Measurements from ENCODE around the gene SATB1.
"Not testable (repeated sequence)": the region's sequence is repeated elsewhere in the genome, so short reads cannot be mapped to it uniquely, and the experiment has no call there.

Gene SATB1

DNA sequence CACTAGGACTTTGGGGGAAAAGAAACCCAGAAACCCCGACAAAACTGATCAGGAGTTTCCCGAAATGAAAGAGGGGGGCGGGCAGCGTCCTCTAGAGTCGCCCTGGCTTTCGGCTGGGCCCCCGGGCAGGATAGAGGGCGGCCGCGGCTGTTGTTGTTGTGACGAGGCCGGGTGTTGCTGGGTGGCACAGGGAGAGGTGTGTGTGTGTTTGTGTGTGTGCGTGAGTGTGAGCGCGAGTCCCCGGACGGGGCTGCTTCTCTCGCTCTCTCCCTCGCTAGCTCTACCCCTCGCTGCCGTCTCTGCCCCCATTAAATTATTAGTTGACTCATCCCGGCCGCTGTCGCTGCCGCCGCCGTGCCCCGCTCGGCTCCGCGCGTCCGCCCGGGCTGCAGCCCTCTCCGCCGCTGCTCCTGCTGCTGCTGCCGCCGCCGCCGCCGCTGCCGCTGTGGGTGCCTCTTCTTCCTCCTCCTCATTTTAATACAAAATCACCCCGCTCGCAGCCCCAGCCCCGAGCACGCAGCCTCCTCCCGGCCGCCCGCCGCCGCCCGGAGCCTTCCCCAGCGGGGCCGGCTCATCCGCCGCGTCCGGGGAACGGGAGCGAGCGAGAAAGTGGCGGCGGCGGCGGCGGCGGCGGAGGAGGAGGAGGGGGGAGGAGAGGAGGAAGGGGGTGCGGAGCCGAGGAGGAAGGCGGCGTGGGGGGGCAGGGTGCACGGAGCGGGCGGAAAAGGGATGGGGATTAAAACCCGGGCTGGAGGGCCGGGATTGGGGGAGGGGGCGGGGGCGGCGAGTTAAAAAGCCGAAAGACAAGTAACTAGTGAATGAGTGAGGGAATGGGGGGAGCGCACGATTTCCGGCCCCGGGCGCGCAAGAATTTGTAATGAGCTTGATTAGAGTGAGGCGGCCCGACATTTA lies at the start of gene SATB1:
TSS of gene SATB1 (minus strand) at position 611 of the 912 bp plus-strand sequence. CDS start 4,372 bp downstream, outside the sequence.
- peak; percentile 48 for DNase-seq (ENCODE audit: low read depth)

DNA sequence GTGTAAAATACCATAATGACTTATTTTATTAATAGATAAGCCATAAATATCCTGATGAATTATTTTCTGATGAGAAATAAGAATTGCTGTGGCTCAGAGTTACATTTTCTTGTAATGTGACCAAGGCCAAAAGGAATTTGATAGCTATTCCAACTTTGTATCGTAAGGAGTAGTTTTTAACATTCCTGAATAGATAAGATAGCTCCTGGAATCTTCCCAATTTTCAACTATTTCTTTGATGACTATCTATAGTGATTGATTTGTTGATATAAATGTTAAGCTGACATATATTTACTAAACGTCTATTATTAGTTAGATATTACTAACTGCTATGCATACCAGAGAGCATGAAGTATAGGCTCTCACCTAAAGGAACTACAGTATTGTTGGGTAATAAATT lies 49.1 kb upstream of the SATB1 start:
- DNase-seq (ENCODE audit: low read depth) = no peak

DNA sequence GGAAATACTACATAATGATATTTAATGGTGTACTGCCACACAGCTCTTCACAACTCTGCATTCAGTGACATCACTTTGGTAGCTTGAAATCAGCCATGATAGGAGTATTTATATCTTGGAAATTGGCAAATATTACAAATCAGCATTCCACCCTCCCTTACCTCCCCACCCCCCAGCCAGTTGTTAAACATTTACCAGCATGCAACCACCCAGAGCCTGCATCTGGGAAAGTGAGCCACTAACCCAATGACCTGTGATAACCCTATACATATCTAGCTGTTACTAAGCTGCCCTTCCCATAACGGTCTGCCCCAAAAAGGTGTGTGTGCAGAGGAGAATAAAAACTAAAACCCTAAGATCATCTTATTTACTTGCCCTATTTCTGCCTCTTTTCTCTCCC lies 44.6 kb upstream of the SATB1 start:
- no peak for DNase-seq (ENCODE audit: low read depth)

DNA sequence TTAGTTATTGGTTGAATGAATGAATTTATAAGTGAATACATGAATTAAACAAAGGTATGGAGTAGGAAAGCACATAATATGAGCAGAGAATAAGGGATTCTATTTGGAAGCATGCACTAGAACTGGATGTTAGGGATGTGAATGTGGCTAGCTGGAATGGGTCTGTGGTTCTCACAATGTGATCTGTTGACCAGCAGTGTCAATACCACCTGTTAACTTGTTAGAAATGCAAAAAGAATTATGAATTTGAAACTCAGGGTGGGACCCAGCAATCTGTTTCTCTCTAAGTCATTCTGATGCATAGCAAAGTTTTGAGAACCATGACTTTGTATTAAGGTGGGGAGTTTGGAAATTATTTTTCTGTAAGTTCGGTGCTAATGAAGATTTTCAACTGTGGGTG lies 41.0 kb upstream of the SATB1 start:
- DNase-seq (ENCODE audit: low read depth) = no peak

DNA sequence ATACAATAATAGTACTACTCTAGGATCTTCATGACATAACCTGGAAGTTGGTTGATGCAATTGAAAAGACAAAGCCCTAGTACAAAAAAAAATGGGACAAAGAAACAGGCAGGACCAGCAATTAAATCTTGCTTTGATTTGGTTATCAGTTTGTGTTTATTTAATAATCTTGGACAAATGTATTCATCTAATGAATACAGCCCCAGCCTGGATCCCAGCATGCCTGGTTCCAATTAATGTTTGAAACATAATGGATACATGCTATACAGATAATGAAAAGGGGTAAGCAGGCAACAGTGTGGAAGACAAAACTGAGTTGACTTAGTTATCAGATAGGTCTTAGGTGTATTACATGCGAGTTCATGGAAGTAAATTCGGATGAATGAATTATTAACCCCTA lies 29.6 kb upstream of the SATB1 start:
- DNase-seq (ENCODE audit: low read depth) = no peak

DNA sequence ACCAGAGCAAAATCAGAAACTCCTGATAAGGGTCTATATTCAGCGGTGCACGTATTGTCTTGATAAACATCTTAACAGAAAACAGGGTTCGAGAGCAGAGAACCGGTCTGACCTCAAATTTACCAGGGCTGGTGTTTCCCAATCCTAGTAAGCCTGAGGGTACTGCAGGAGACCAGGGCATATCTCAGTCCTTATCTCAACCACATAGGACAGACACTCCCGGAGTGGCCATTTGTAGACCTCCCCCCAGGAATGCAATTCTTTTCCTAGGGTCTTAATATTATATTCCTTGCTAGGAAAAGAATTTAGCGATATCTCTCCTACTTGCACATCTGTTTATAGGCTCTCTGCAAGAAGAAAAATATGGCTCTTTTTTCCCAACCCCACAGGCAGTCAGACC lies 24.5 kb upstream of the SATB1 start:
- DNase-seq (ENCODE audit: low read depth) = not testable (repeated sequence)

DNA sequence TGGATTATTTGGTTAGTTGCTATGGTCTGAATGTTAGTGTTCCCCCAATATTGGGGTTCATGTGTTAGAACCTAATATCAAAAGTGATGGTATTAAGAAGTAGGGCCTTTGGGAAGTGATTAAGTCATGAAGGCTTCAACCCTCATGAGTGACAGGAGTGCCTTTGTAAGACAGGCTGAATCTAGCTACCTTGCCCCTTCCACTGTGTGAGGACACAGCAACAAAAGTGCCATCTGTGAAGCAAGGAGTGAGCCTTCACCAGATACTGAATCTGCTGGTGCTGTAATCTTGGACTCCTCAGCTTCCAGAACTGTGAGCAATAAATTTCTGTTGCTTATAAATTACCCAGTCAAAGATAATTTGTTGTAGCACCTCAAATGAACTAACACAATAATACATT lies 22.6 kb upstream of the SATB1 start:
- no peak for DNase-seq (ENCODE audit: low read depth)

DNA sequence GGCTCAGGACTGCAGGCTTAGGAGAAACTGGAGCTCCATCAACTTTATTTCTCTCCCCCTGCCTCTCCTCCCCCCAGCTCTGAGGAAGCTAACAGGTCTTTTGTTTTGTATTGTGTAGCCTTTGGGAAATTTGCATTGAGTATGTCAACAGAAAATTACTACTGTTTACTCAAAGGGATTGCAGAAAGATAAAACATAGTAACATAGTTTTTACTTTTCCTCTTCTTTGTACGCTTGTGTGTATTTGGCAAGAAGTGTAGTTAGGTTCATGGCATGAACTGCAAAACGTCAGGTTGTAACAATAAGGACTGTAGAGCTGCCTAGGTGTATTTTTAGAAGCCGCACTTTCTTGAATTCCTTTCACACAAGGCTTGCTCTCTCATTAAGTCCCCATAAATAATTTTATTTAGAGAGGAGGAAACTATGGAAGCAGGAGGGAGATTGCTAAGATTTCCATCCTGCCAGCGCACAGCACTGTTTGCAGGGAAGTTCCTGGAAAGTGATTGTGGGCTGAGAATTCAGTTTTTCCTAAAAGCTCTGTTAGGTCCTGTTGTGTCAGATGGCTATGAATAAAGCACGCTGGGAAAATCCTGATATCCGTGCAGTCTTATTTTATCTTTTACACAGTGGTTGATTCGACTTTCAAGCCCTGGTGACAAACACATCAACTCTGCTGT lies 21.1 kb upstream of the SATB1 start:
- no peak for DNase-seq (ENCODE audit: low read depth)

DNA sequence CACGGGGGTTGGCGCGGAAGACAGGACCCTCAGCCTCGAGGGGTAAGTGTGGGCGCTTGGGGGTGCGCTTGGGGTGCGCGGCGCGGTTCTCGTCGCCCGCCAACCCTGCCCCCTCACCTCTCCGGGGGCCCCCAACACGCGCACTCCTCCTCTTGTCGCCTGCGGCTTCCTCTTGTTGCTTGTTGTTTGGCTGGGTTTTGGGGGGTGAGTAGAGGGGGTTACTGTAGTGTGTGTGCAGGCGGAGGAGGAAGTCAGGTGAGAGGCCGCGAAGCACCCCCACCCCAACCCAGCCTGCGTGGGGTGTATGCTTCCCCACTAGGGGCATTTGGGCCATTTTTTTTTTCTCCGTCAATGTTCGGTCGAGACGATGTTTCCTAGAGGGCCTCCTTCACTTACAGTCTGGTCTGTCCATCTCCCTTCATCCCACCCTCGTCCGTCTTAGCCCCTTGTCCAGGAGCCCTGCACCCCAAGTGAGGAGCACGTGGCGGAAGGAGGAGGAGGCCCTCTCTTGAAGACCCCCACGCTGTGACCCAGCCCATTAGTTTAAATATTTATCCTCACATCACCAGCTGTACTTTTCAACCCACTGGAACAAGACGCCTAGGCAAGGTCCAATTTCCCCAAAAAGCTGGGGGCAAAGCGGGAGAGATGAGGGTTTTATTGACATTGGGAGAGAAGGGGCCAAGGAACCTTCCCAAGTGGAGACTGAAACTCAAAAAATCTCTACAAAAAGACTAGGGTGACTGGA lies 20.4 kb upstream of the SATB1 start:
- peak; percentile 55 for DNase-seq (ENCODE audit: low read depth)

DNA sequence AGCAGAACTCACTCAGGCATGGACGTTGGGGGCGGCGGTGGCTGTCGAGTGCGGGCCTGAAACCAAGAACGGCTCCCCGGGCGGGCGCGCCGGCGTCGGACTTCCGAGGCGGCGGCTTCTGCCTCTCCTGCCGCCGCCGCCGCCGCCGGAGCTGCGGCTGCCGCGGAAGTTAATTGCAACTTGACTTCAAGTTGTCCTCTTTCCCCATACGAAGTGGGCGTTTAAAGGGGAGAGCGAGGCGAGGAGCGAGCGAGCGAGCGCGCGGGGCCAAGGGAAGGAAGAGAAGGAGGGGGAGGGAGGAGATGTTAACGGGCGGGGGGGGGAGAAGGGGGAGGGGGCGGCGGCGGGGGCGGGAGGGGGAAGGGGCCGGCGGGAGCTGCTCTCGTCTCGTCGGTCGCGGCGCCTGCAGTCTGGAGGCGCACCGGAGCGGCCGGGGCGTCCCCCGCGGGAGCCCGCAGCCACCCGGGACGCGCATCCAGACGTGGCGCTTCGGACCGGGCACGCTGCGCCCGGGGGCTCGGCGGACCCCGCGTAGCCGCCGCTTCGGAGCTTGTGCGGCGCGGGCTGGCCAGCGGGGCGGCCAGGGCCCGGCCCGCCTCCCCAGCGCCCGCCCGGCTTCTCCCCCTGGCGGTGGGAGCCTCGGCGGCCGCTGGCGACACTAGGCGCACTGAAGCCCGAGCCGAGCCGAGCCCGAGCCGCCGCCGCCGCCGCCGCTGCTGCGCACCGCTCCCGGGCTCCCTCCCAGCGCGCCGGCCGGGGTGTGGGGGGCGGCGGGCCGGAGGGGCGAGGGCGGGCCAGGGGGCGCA lies 19.7 kb upstream of the SATB1 start:
- peak; percentile 68 for DNase-seq (ENCODE audit: low read depth)

DNA sequence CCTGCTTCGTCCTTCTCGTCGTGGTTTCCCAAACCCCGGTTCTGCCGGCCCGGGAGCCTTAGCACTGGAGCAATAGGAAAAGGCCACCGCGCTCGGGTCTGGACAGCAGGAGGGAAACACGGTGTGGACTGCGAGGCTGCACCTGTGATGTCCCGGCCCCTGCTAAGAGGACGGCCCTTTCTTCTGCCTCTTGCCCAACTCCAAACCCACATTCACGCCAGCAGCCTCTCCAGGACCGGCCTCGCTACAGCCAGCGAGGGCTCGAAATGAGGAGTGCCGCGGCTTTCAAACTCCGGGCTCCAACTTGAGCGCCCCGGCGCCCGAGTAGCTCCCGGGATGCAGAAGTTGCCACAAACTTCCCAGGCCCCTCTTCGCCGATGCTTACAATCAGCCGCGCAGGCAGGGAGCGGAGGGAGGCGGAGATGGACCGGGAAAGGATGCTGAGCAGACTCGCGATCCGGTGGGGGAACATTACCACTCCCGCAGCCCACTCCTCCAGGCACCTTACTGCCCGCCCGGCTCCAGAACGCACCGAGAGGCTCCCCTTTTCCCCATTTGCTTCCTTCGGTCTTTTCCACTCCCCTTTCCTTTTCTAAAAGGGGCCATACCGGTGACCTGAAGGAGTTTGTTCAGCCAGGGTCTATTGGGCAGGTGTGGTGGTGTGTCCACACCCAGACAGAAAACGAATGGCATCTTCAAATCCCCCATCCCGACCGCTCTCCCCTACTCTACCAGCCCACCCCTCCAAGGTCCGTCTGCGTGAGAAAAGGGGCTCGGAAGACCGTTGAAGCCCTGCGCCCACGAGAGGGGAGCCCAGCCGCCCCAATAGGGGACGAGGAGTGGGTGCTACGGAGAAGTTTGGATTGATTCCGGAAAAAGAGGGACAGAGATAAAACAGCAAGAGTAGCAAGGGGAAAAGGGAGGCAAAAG lies 18.8 kb upstream of the SATB1 start:
- no peak for DNase-seq (ENCODE audit: low read depth)

DNA sequence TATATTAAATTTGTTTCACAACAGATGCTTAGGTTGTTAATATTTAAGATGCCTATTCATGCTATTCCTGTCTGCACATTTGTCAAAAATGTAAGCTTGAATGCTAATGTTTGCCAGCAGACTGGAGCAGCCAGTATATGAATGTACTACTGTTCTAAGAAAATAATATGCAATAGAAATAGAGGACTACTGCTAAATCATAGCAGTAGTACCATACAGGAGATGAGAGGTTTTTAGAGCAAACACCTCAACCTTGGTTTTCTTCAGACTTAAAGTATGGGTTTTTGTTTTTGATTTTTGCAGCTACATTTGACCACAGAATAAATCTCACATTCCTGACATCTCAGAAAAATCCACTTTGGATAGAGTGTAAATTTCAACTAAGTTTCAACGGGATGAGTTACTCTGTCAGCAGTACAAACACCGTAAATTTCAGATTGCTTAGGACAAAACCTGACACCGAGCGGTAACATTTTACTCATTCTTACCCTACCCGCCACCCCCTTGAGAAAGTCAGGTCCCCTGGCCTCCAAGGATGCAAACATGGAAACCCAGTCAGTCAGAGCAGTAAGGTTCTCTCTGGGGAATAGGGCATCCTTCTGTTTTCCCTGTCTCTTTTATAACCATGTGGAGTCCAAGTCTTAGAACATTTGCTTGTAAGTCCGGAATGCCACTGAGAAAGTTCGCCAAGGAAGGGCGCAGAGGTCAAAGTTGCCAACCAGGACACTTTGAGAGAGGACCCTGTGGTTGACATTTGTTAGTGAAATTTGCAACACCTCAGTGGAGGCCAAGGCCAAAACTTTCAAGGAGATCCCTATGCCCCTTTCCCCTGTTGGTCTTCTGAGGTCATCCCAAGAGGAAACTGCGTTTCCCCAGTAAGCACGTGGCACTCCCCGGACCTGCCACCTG lies 17.9 kb upstream of the SATB1 start:
- DNase-seq (ENCODE audit: low read depth) = no peak

DNA sequence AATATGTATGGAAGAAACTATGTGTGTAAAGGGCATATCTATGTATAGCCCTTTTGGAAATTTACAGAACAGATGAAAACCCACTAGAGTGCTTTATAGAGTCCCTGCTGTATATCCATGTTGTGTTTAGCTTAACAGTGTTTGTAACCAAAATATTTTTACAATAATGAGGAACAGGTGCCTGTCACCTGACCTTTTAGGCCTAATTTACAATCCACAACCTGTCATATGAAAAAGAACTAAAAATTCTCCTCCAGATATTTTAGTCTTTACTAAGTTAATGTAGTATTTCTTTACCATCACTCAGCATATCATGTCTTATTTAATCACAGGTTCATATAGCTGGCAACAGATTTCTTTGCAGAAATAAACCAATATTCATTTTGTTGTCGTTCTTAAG lies 16.4 kb upstream of the SATB1 start:
- DNase-seq (ENCODE audit: low read depth) = no peak

DNA sequence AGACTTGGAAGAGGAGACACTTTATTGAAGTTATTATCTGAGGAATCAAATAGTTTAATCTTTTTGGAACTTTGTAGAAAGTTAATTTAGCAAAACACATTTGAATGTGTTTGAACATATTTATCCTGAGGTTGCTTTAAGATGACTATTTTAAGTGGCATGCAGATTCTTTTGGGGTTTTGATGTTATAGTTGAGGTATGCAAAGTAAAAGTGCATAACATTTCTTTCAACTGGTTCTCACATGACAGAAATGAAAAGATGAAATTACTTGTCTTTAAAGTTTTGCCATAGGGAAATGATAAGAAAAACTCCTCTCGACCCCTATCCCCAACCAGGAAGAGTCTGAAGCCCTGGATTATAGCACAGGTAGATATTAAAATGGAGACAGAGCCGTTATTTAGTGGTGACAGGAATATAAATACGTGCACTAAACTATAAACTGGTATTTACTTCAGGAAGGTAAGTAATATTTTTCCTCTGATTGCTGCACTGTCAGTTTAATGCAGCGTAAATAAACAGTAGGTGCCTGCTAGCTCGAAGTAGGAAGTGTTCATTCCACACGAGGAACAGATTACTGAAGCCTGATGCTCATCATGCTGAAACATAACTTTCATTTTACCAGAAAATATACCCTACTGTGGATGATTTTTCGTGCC lies 15.1 kb upstream of the SATB1 start:
- no peak for DNase-seq (ENCODE audit: low read depth)

DNA sequence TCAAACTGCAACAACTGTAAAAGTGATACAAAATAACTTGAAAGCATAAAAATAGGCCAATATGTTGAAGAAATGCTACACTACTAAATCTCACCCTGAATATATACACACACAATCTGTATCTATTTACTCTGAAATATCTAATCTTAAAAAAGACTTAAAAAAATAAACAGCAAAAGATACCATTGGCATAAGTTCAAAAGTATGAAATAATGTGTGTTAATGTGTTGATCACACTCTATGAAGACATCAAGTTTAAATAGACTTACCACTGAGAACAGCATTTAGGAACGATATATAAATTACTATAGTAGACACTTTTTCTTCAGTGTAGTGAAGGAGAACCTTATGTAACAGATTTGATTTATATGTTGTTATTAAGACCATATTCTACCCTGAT lies 14.1 kb upstream of the SATB1 start:
- no peak for DNase-seq (ENCODE audit: low read depth)

DNA sequence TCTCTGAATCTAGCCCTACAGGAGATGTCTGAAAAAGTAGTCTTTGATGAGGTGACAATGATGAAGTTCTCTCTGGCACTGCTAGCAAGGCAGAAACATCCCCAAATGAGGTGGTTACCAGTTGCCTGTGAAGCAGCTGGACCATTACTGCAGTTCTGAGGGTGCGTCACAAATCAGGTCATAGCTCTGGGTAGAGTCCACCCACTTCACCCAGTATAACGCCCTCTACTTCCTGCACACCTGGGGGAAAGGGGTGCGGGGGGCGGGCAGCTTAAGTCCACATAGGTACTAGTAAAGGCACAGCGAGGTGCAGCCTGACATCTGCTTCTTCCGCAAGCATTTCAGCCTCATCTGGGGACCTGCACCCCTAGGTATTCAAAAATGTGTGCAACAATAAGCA lies 13.4 kb upstream of the SATB1 start:
- DNase-seq (ENCODE audit: low read depth) = peak; percentile 38

DNA sequence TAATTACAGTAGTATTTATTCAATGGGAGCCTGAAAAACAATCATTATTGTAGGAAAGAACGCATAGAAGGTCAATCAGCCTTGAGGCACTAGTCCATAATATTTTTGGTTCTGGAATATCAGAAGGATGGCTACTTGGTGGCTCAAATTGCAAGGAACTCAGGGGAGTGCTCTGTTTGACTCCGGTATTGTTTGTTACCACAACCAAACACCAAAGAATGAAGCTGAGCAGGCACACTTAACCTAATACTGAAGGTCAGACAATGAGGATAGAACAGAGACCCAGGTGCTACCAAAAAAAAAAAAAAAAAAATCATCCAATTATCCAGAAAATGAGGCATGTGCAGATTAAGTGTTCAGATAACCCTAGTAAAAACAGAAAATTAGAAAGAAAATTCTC lies 11.1 kb upstream of the SATB1 start:
- DNase-seq (ENCODE audit: low read depth) = no peak

DNA sequence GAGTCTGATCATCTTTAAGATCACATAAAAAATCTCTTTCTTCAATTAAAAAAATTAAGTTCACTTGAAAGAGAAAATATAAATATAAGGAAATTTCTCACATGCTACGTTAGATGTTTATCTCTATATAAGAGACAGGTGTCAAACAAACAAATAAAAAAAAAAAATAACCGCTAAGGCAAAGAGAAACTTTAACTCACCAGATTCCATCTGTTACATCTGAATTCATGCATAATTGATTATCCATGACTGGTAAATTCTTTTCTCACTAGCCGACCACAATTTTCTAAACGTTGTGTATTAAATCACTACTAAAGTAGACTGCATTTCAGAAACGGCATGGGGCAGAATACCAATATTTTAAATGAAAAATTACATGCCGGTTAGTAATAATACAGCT lies 9.6 kb upstream of the SATB1 start:
- no peak for DNase-seq (ENCODE audit: low read depth)

DNA sequence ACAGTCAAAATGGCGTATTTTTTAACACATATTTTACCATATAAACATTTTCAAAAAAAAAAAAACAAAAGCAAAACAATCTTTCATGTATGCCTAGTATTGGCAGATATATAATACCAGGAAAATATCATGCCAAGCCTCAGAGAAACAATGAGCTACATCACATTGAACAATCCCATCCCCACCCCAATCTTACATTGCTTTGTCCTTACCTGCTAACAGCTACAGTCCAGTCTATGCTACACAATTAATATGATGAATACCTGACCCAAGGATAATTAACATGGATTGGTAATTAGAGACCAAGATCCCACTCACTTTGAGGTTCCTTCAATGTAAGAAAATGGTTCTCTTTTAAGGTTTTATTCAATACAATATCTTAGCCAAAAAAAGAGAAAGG lies 7.6 kb upstream of the SATB1 start:
- no peak for DNase-seq (ENCODE audit: low read depth)

Measured in stimulated activated CD4-positive, alpha-beta T cell treated with anti-CD3 and anti-CD28 coated beads, Interleukin-2, amount 100 ng/mL, for 4 hours (primary cell).